Fibroblast of lung (primary cell): ENCODE data around the gene KCTD16. TPM values are rescaled to one million over a fixed set of nuclear protein-coding genes. Genes with fewer than 3 reads are reported as not detected.

Experiments used
- DNase-seq, 2 donors: peaks; one replicate each; pipeline versions ENCODE4 v3.0.0 to v3.0.0-alpha.2; 2010; ENCODE audit warnings: low read depth in 2 of 2
- H2AFZ ChIP-seq: 2 replicates; pipeline ENCODE4 v1.5.1; 2012; ENCODE audit warnings: low read length, control low read depth, inconsistent platforms
- H3K27ac ChIP-seq: 2 replicates; pipeline ENCODE4 v1.5.1; 2011; ENCODE audit warnings: low read length, control low read depth; ENCODE audit not compliant: insufficient read depth
- H3K27me3 ChIP-seq: 2 replicates; pipeline ENCODE4 v1.5.1; 2011; ENCODE audit warnings: mild to moderate bottlenecking, low read length; ENCODE audit not compliant: control insufficient read depth, insufficient read depth
- H3K36me3 ChIP-seq: 2 replicates; pipeline ENCODE4 v1.5.1; 2011; ENCODE audit warnings: low read length; ENCODE audit not compliant: control insufficient read depth, insufficient read depth
- H3K4me1 ChIP-seq: 2 replicates; pipeline ENCODE4 v1.5.1; 2011; ENCODE audit warnings: low read length; ENCODE audit not compliant: control insufficient read depth, insufficient read depth; ENCODE audit errors: extremely low read depth
- H3K4me2 ChIP-seq: 2 replicates; pipeline ENCODE4 v1.5.1; 2011; ENCODE audit warnings: low read length, control low read depth; ENCODE audit not compliant: insufficient read depth; ENCODE audit errors: extremely low read depth
- H3K4me3 ChIP-seq, 4 experiments: fragments of 200-600 bp in 1 of 4; sonication (generic) in 1 of 4; replicated peaks in 1 of 4; 2 replicates each; pipeline ENCODE4 v1.5.1; 2011 to 2016; ENCODE audit warnings: low read length in 4 of 4, low read depth in 3 of 4, mild to moderate bottlenecking in 3 of 4, control low read depth in 2 of 4, inconsistent platforms in 1 of 4, mixed read lengths in 1 of 4; ENCODE audit not compliant: insufficient read depth in 1 of 4; ENCODE audit errors: control extremely low read depth in 1 of 4
- H3K79me2 ChIP-seq: 2 replicates; pipeline ENCODE4 v1.5.1; 2012; ENCODE audit warnings: mild to moderate bottlenecking, low read length, inconsistent platforms; ENCODE audit not compliant: control insufficient read depth, insufficient read depth
- H3K9ac ChIP-seq: 2 replicates; pipeline ENCODE4 v1.5.1; 2011; ENCODE audit warnings: mild to moderate bottlenecking, low read length, control low read depth; ENCODE audit not compliant: insufficient read depth
- H3K9me3 ChIP-seq: 2 replicates; pipeline ENCODE4 v1.5.1; 2012; ENCODE audit warnings: low read depth, low read length; ENCODE audit not compliant: control insufficient read depth, insufficient read depth
- H4K20me1 ChIP-seq: 2 replicates; pipeline ENCODE4 v1.5.1; 2011; ENCODE audit warnings: low read length; ENCODE audit not compliant: control insufficient read depth, insufficient read depth; ENCODE audit errors: extremely low read depth
- EZH2 ChIP-seq: IDR thresholded peaks from 2 replicates; pipeline ENCODE4 v1.5.1; 2012; ENCODE audit warnings: low read length, control low read depth, mild to moderate bottlenecking; ENCODE audit errors: missing control alignments
- polyA plus RNA-seq, 2 donors: library from polyadenylated mRNA; depleted of rRNA in 1 of 2; stranded (reverse) in 1 of 2; unstranded in 1 of 2; fragments of >200 nt; gene quantifications; 2 replicates each; pipeline ENCODE4 v1.2.1, GENCODE V29; 2011 to 2012; ENCODE audit warnings: missing spikeins in 1 of 2
- total RNA-seq: library from RNA; depleted of rRNA; stranded (reverse); fragments of >200 nt; gene quantifications from 2 replicates; pipeline ENCODE4 v1.2.1, GENCODE V29; 2014
- TF ChIP-seq, protein P1 (sequence below), 2 donors: IDR thresholded peaks in 1 of 2; conservative IDR thresholded peaks in 1 of 2; 1 replicate in 1 of 2; 2 replicates in 1 of 2; pipeline ENCODE4 v1.5.1; 2011 to 2012; ENCODE audit warnings: low read length in 2 of 2, control low read depth in 1 of 2, inconsistent platforms in 1 of 2, low read depth in 1 of 2, mild to moderate bottlenecking in 1 of 2

Gene KCTD16
- total and polyA plus RNA-seq, 2 donors (not counting 1 experiment from before 2014, with no cell fraction given) = 0.32 to 1.2 TPM

DNA sequence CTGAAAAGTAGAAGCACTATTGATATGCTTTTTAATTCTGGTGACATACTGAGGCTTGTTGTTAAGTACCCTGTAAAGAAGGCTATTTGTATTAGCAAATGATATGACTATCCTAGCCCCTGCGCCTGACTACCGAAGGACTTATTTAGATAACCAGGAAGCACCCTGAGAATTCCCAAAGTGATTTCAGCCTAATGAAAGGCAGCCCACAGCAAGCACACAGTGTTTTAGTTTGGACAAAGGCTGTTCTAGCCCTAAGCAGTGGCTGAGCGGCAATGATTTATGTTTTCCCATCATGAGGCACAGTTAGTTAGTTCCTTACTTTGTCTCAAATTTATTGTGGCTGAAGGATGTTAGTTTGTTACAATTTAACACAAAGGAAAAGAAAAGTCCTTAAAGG lies 235.3 kb downstream of the KCTD16 start:
- H3K27me3 ChIP-seq = no peaks in the 10 kb centered on the region
- no peak overlapping the region for H3K4me3 ChIP-seq
- no peak for TF ChIP-seq EZH2
- TF ChIP-seq, protein P1, sequence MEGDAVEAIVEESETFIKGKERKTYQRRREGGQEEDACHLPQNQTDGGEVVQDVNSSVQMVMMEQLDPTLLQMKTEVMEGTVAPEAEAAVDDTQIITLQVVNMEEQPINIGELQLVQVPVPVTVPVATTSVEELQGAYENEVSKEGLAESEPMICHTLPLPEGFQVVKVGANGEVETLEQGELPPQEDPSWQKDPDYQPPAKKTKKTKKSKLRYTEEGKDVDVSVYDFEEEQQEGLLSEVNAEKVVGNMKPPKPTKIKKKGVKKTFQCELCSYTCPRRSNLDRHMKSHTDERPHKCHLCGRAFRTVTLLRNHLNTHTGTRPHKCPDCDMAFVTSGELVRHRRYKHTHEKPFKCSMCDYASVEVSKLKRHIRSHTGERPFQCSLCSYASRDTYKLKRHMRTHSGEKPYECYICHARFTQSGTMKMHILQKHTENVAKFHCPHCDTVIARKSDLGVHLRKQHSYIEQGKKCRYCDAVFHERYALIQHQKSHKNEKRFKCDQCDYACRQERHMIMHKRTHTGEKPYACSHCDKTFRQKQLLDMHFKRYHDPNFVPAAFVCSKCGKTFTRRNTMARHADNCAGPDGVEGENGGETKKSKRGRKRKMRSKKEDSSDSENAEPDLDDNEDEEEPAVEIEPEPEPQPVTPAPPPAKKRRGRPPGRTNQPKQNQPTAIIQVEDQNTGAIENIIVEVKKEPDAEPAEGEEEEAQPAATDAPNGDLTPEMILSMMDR (conservative IDR thresholded peaks at IDR 0.05 in 1 of 2, IDR thresholded peaks at IDR 0.05 in 1 of 2; ENCODE audit: low read depth in 1 of 2, low read length in 2 of 2) = no peak

GRCh38 chr5:144406442-144406841 lies 235.8 kb downstream of the KCTD16 start:
- Histone ChIP-seq H3K27me3 (no peaks in the 10 kb centered on the region), H3K9ac (no peak overlapping the region), H4K20me1 (no peaks in the 10 kb centered on the region), H3K27ac (no peak overlapping the region), H3K4me2 (no peak overlapping the region), H2AFZ (no peak overlapping the region), H3K4me1 (no peaks in the 10 kb centered on the region), H3K79me2 (no peaks in the 10 kb centered on the region), H3K9me3 (no peaks in the 10 kb centered on the region), H3K36me3 (no peaks in the 10 kb centered on the region), H3K4me3 (no peak overlapping the region)
- TF ChIP-seq, protein P1 (conservative IDR thresholded peaks at IDR 0.05 in 1 of 2, IDR thresholded peaks at IDR 0.05 in 1 of 2; ENCODE audit: low read depth in 1 of 2, low read length in 2 of 2) = no peak
- TF ChIP-seq EZH2 = no peak
- DNase-seq = no peak

More for the DNA sequence above, 235.3 kb downstream of the KCTD16 start:
- DNase-seq = no peak
- H3K27ac ChIP-seq = no peak overlapping the region
- no peaks in the 10 kb centered on the region for H4K20me1 ChIP-seq
- no peaks in the 10 kb centered on the region for H3K9me3 ChIP-seq
- H3K79me2 ChIP-seq = no peaks in the 10 kb centered on the region
- no peak overlapping the region for H3K4me2 ChIP-seq
- H3K9ac ChIP-seq = no peak overlapping the region
- H2AFZ ChIP-seq = no peak overlapping the region
- no peaks in the 10 kb centered on the region for H3K4me1 ChIP-seq
- H3K36me3 ChIP-seq = no peaks in the 10 kb centered on the region

DNA sequence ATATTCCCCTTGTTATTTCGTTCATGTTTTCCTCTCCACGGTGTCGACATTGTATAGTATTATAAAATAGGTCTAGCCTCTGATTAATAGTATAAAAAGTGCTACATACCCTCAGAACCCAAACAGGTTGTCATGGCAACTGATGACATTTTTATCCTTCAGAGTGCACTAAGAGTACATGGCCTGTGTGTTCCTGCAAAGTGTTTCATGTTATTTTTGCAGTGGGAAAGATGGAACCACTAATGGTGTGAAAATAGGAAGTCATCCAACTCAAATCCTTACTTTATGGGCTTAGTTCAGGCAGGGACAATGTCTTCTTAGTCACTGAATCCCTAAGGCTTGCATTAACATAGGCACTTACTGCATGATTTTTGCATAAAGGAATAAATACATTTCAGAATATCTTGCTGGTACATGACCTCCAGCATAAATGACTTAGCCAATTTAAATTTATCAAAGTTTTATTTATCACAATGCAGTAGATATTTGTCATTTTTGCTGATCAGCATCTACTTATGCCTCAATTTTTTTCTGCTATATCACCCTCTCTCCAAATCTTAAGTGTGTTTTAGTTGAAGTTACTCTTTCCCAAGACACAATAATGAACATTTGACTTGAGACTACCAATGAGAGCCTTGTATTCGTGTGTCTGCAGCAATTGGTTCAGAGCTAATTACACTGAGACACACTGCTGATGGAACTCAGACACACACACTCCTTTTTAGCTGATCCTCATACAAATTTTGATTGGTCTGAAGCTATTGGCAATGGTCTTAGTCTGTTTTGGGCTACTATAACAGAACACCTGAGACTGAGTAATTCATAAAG lies 243.7 kb downstream of the KCTD16 start:
- Histone ChIP-seq H3K4me2 (no peak overlapping the region), H3K27me3 (no peaks in the 10 kb centered on the region), H3K4me3 (no peak overlapping the region), H4K20me1 (no peaks in the 10 kb centered on the region), H3K79me2 (no peaks in the 10 kb centered on the region), H3K27ac (no peak overlapping the region), H2AFZ (no peak overlapping the region), H3K36me3 (no peaks in the 10 kb centered on the region), H3K9me3 (no peaks in the 10 kb centered on the region), H3K9ac (no peak overlapping the region), H3K4me1 (no peaks in the 10 kb centered on the region)
- TF ChIP-seq, protein P1 (conservative IDR thresholded peaks at IDR 0.05 in 1 of 2, IDR thresholded peaks at IDR 0.05 in 1 of 2; ENCODE audit: low read depth in 1 of 2, low read length in 2 of 2) = no peak
- no peak for TF ChIP-seq EZH2
- no peak for DNase-seq
